Sigmoid colon (tissue), 7 donors: ENCODE measurements around the gene RAP1A. TPM values are rescaled to one million over a fixed set of nuclear protein-coding genes. Genes with fewer than 3 reads are reported as not detected.
A peak's percentile ranks its signal among the peaks of the same experiment; 100 is the strongest.

ENCODE experiments used
- DNase-seq: peaks from one replicate; pipeline ENCODE4 v3.0.0-alpha.2; 2019
- H3K27ac ChIP-seq, 4 donors: fragments of 200-600 bp; sonication (generic); one replicate each; pipeline ENCODE4 v1.5.1; 2016 to 2019; ENCODE audit warnings: mild to moderate bottlenecking in 1 of 4
- H3K27me3 ChIP-seq, 3 donors: fragments of 200-600 bp; sonication (generic); one replicate each; pipeline ENCODE4 v1.5.1; 2019; ENCODE audit warnings: mild to moderate bottlenecking in 1 of 3
- H3K36me3 ChIP-seq, 4 donors: fragments of 200-600 bp; sonication (generic); one replicate each; pipeline ENCODE4 v1.5.1; 2016 to 2019
- H3K4me1 ChIP-seq, 4 donors: fragments of 200-600 bp; sonication (generic); one replicate each; pipeline ENCODE4 v1.5.1; 2017 to 2019
- H3K4me3 ChIP-seq, 4 donors: fragments of 200-600 bp; sonication (generic); one replicate each; pipeline ENCODE4 v1.5.1; 2017 to 2019; ENCODE audit warnings: mild to moderate bottlenecking in 2 of 4, moderate library complexity in 1 of 4
- H3K9me3 ChIP-seq, 4 donors: fragments of 200-600 bp in 3 of 4; sonication (generic) in 3 of 4; one replicate each; pipeline versions ENCODE4 v1.5.1 to v1.6.1; 2013 to 2019
- CTCF ChIP-seq, 4 experiments: fragments of 450-650 bp in 3 of 4; fragments of 200-600 bp in 1 of 4; IDR thresholded peaks; one replicate each; pipeline ENCODE4 v1.5.1; 2016 to 2019; ENCODE audit warnings: antibody characterized with exemption in 4 of 4, mild to moderate bottlenecking in 3 of 4, moderate library complexity in 2 of 4
- EP300 ChIP-seq, 4 donors: sonication (generic); formaldehyde crosslinking; IDR thresholded peaks; one replicate each; pipeline ENCODE4 v1.6.1; 2017; ENCODE audit warnings: antibody characterized with exemption in 4 of 4
- POLR2A ChIP-seq, 2 donors: fragments of 450-650 bp; IDR thresholded peaks; one replicate each; pipeline ENCODE4 v1.6.1; 2016; ENCODE audit warnings: antibody characterized with exemption in 2 of 2, mild to moderate bottlenecking in 2 of 2, moderate library complexity in 2 of 2
- POLR2AphosphoS5 ChIP-seq, 4 donors: sonication (generic); formaldehyde crosslinking; IDR thresholded peaks; one replicate each; pipeline ENCODE4 v1.6.1; 2017; ENCODE audit warnings: antibody characterized with exemption in 4 of 4
- WGBS, 2 donors: extraction: QIAGEN DNeasy Blood & Tissue Kit; methylation state at CpG; one replicate each; pipeline ENCODE4 v1.1.7; 2013; 5-methylcytosine and 5-hydroxymethylcytosine counted together
- intact Hi-C: fragments of 100-400 bp; cut with DNase I; formaldehyde crosslinking; loops from one replicate; pipeline ENCODE4 v1.15.1; 2023
- polyA plus RNA-seq, 3 donors: library from polyadenylated mRNA; stranded (reverse); fragments of 200-250 nt; gene quantifications; one replicate each; pipeline ENCODE4 v1.2.3, GENCODE V29; 2013
- total RNA-seq, 4 donors: library from RNA; depleted of rRNA; stranded (reverse); fragments of >200 nt; gene quantifications; one replicate each; pipeline ENCODE4 v1.1.0, GENCODE V29; 2016
- donor health status: healthy with polysubstance abuse.
- donor health status: Bipolar disorder and iron deficiency.
- donor health status: healthy.

RAP1A gene
- total and polyA plus RNA-seq, 7 donors = 87.5 to 381 (median 213) TPM

- H3K9me3 ChIP-seq = no peaks in the 10 kb centered on the region
- TF ChIP-seq POLR2A (IDR thresholded peaks at IDR 0.05) = no peak
- TF ChIP-seq CTCF (IDR thresholded peaks at IDR 0.05) = no peak
- no peak for TF ChIP-seq EP300 (IDR thresholded peaks at IDR 0.05)
- no peak for TF ChIP-seq POLR2AphosphoS5 (IDR thresholded peaks at IDR 0.05)
- peaks cover 0 to 62% (median 46%) of the 10 kb centered on the region in 4 donors for H3K4me1 ChIP-seq
- H3K27me3 ChIP-seq = no peaks in the 10 kb centered on the region
- H3K36me3 ChIP-seq = peaks cover 0 to 5% (median 0%) of the 10 kb centered on the region in 4 donors
- peak overlapping the region in 3 of 4 donors; percentile 6 to 77 (median 50) for H3K27ac ChIP-seq
- intact Hi-C loops = no loop called here
- no peak for DNase-seq
- 92 to 98% methylated on average over 3 of the region's 3 CpGs for WGBS, 2 donors
- H3K4me3 ChIP-seq = no peak overlapping the region
These were observed 114.8 kb downstream of the RAP1A start for GRCh38 chr1:111734426-111734825.

- Histone ChIP-seq H3K9me3 (no peaks in the 10 kb centered on the region), H3K27me3 (no peaks in the 10 kb centered on the region), H3K4me3 (no peak overlapping the region), H3K4me1 (peaks cover 0 to 61% (median 45%) of the 10 kb centered on the region in 4 donors), H3K36me3 (peaks cover 0 to 5% (median 0%) of the 10 kb centered on the region in 4 donors), H3K27ac (peak overlapping the region in 2 of 4 donors; percentile 6 to 77)
- TF ChIP-seq POLR2A (IDR thresholded peaks at IDR 0.05) (no peak), CTCF (IDR thresholded peaks at IDR 0.05) (no peak), POLR2AphosphoS5 (IDR thresholded peaks at IDR 0.05) (no peak), EP300 (IDR thresholded peaks at IDR 0.05) (no peak)
- DNase-seq = no peak
- intact Hi-C loops = loop anchor here (5.0 kb wide), 1 partner anchor 73 kb away; no protein-coding TSS in a partner anchor
- WGBS, 2 donors = 86 to 88% methylated on average over 3 of the region's 3 CpGs
These were observed 115.3 kb downstream of the RAP1A start for GRCh38 chr1:111734856-111735255.

GRCh38 chr1:111735321-111735720 lies 115.7 kb downstream of the RAP1A start:
- Histone ChIP-seq H3K36me3 (peaks cover 0 to 5% (median 0%) of the 10 kb centered on the region in 4 donors), H3K27me3 (no peaks in the 10 kb centered on the region), H3K4me1 (peaks cover 0 to 60% (median 48%) of the 10 kb centered on the region in 4 donors), H3K27ac (no peak overlapping the region), H3K4me3 (no peak overlapping the region), H3K9me3 (no peaks in the 10 kb centered on the region)
- DNase-seq = no peak
- no peak for TF ChIP-seq POLR2A (IDR thresholded peaks at IDR 0.05)
- no peak for TF ChIP-seq CTCF (IDR thresholded peaks at IDR 0.05)
- no peak for TF ChIP-seq POLR2AphosphoS5 (IDR thresholded peaks at IDR 0.05)
- TF ChIP-seq EP300 (IDR thresholded peaks at IDR 0.05) = no peak
- WGBS, 2 donors = 94% methylated on average over 4 of the region's 4 CpGs
- intact Hi-C loops = loop anchor here (5.0 kb wide), 1 partner anchor 73 kb away; no protein-coding TSS in a partner anchor

GRCh38 chr1:111735858-111736544 lies 116.4 kb downstream of the RAP1A start:
- H3K27ac ChIP-seq = no peak overlapping the region
- TF ChIP-seq POLR2AphosphoS5 (IDR thresholded peaks at IDR 0.05) = no peak
- TF ChIP-seq POLR2A (IDR thresholded peaks at IDR 0.05) = no peak
- TF ChIP-seq CTCF (IDR thresholded peaks at IDR 0.05) = no peak
- TF ChIP-seq EP300 (IDR thresholded peaks at IDR 0.05) = no peak
- no peaks in the 10 kb centered on the region for H3K27me3 ChIP-seq
- H3K36me3 ChIP-seq = peaks cover 0 to 5% (median 0%) of the 10 kb centered on the region in 4 donors
- no peak overlapping the region for H3K4me3 ChIP-seq
- WGBS, 2 donors = 81 to 86% methylated on average over 8 of the region's 8 CpGs
- peaks cover 0 to 63% (median 50%) of the 10 kb centered on the region in 4 donors for H3K4me1 ChIP-seq
- DNase-seq = no peak
- no peaks in the 10 kb centered on the region for H3K9me3 ChIP-seq
- intact Hi-C loops = loop anchor here (5.0 kb wide), 1 partner anchor 74 kb away; no protein-coding TSS in a partner anchor
